ENCODE results near the gene NIPSNAP2. TPM values are rescaled to one million over a fixed set of nuclear protein-coding genes. Genes with fewer than 3 reads are reported as not detected.

Gene NIPSNAP2
- total RNA-seq (2016; rRNA removed; fragmentation: Illumina TruSeq; extraction: Trizol) (40.3 and 56.5 TPM in 2 replicates), polyA plus RNA-seq (2011; rRNA removed) (47.2 and 61.5 TPM in 2 replicates), polyA minus RNA-seq (2011; rRNA and poly(A)+ RNA removed; ENCODE audit: low replicate concordance) (19.6 and 21.9 TPM in 2 replicates), Bru-seq, nascent RNA (percentile 81 among the genes with signal in this experiment), BruChase-seq, experiment 1, labeled RNA remaining after a 6-hour chase (percentile 84 among the genes with signal in this experiment), BruChase-seq, experiment 2, labeled RNA remaining after a 2-hour chase (percentile 79 among the genes with signal in this experiment)
- 15.2 and 16.2 TPM in 2 replicates for total RNA-seq (2016; cell fraction: cytosol; rRNA removed; fragmentation: Illumina TruSeq; extraction: Trizol; ENCODE audit: low read depth)
- 40.6 and 57.0 TPM in 2 replicates for total RNA-seq (2016; cell fraction: insoluble cytoplasmic fraction; rRNA removed; fragmentation: Illumina TruSeq; extraction: Trizol)
- total RNA-seq (2016; cell fraction: membrane; rRNA removed; fragmentation: Illumina TruSeq; extraction: Trizol) = 30.0 and 33.8 TPM in 2 replicates
- 23.7 and 23.8 TPM in 2 replicates for total RNA-seq (2016; cell fraction: nucleus; rRNA removed; fragmentation: Illumina TruSeq; extraction: Trizol)
- polyA plus RNA-seq (2011; cell fraction: cytosol; rRNA removed) = 25.7 and 43.6 TPM in 2 replicates
- polyA plus RNA-seq (2011; cell fraction: nucleus; rRNA removed) = 19.8 and 23.4 TPM in 2 replicates
- polyA plus RNA-seq (2012) = 40.5 and 41.2 TPM in 2 replicates
- polyA plus RNA-seq (2016; cell fraction: cytosol; fragmentation: Illumina TruSeq; extraction: Trizol; ENCODE audit: low read depth) = 16.8 and 19.0 TPM in 2 replicates
- polyA plus RNA-seq (2016; cell fraction: insoluble cytoplasmic fraction; fragmentation: Illumina TruSeq; extraction: Trizol; ENCODE audit: low read depth) = 75.2 and 89.9 TPM in 2 replicates
- 27.3 and 27.5 TPM in 2 replicates for polyA plus RNA-seq (2016; cell fraction: membrane; fragmentation: Illumina TruSeq; extraction: Trizol; ENCODE audit: low read depth)
- polyA plus RNA-seq (2016; cell fraction: nucleus; fragmentation: Illumina TruSeq; extraction: Trizol; ENCODE audit: insufficient read depth, low read depth) = 33.3 and 36.9 TPM in 2 replicates
- 28.3 and 28.4 TPM in 2 replicates for polyA minus RNA-seq (2011; cell fraction: cytosol; rRNA and poly(A)+ RNA removed)
- 49.2 and 60.8 TPM in 2 replicates for polyA minus RNA-seq (2011; cell fraction: nucleus; rRNA and poly(A)+ RNA removed)
- long read RNA-seq, experiment 1, full-length matches to known transcripts = 115 of 131 reads
- long read RNA-seq, experiment 1, partial matches to known transcripts = 8 of 131 reads
- long read RNA-seq, experiment 1, other reads (novel, unspliced or antisense) = 8 of 131 reads
- long read RNA-seq, experiment 2, full-length matches to known transcripts = 24 of 72 reads
- long read RNA-seq, experiment 2, partial matches to known transcripts = 39 of 72 reads
- long read RNA-seq, experiment 2, other reads (novel, unspliced or antisense) = 9 of 72 reads

DNA sequence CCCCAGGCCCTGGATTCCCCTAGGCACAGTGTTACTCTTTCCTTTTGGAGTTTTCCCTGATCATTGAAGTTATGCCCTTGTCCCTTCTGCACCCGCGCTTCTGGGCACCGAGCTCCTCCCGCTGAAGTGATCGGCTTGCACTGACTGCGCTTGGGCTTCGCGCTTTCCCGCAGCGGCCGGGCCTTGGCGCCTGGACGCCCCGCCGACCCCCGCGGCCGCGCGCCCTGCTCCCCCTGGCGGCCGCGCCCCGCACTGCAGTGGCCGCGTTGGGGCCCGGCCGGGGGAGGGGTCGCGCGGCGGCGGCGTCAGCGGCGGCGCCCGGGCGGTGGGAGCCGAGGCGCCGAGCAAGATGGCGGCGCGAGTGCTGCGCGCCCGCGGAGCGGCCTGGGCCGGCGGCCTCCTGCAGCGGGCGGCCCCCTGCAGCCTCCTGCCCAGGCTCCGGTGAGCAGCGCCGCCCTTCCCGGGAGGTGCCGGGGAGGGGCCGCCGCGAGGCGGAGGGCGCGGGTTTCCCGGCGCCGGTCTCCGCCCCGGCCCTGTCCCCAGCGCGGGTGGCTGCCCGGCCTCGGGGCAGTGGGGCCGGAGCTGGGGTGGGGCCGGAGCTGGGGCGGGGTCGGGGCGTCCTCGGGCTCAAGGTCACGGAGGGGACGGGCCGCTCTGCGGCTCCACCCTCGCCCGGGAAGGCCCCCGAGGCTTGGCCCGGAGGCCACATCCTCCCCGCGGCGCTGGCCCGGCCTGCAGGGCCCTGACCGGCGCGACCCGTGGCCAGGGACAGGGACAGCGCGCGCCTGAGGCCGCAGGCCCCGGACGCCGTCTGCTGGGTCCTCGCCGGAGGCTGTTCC is at the start of gene NIPSNAP2:
Gene NIPSNAP2 (plus strand): TSS at position 325 of the 839 bp plus-strand sequence. CDS start 25 bp downstream, at position 350.
- POLR2A ChIA-PET = interaction anchor here (0.6 to 4.1 kb wide), 19 partner anchors 10 to 1206 kb away, joined by 3 to 26 read pairs (median 8); partner anchors contain the start of genes CCT6A, CHCHD2, MRPS17 and PSPH
- Histone ChIP-seq H3K9me3 (ENCODE audit: low read length) (no peaks in the 10 kb centered on the region), H3K79me2 (ENCODE audit: insufficient read depth, low read length) (peaks cover 20% of the 10 kb centered on the region), H3K27me3 (ENCODE audit: control insufficient read depth in 1 of 2, insufficient read depth in 2 of 2, low read length in 2 of 2) (no peaks in the 10 kb centered on the region; a peak in 1 of 5 replicates), H3K4me1 (ENCODE audit: insufficient read depth, low read length) (peaks cover 44% of the 10 kb centered on the region), H3K4me3 (replicated peaks in 1 of 3; ENCODE audit: insufficient read depth in 1 of 3, low read depth in 2 of 3, low read length in 3 of 3) (peak within 1 kb of the TSS; percentile 77 to 93 (median 88); a peak in 5 of 6 replicates), H3K9ac (ENCODE audit: insufficient read depth, low read depth, low read length) (peak within 1 kb of the TSS; percentile 92), H3K36me3 (replicated peaks in 1 of 2; ENCODE audit: control insufficient read depth in 1 of 2, insufficient read depth in 2 of 2, low read length in 2 of 2) (no peaks in the 10 kb centered on the region), H2AFZ (ENCODE audit: low read length) (no peak within 1 kb of the TSS), H4K20me1 (ENCODE audit: insufficient read depth, low read length) (no peaks in the 10 kb centered on the region; the same call in 1 of the 2 replicates), H3K4me2 (ENCODE audit: low read depth, low read length) (peak within 1 kb of the TSS; percentile 97), H3K27ac (ENCODE audit: extremely low read length, insufficient read depth, low read length) (peak within 1 kb of the TSS; percentile 91)
- FAIRE-seq = no peak
- 0% methylated on average over 18 of the region's 105 CpGs for WGBS (ENCODE audit: low lambda C conversion rate)
- peak; percentile 95 for ATAC-seq
- BruUV-seq (replicated peaks) = TSS peak; percentile 75
- intact Hi-C loops (cut with micrococcal nuclease; ENCODE audit: unreplicated experiment) (loop anchor here (2.0 to 5.0 kb wide), 2 partner anchors 43 to 324 kb away; no protein-coding TSS in a partner anchor), in situ Hi-C loops (cut with HindIII; ENCODE audit: extremely low pct_ligation_motif_present, low pct_unique_long_range_greater_than_20kb) (loop anchor here (25.0 kb wide), 2 partner anchors 202 to 327 kb away; no protein-coding TSS in a partner anchor)
- DNase-seq (ENCODE audit: low spot score) = peak; percentile 72
- CTCF ChIA-PET (ENCODE audit: low intra/inter-chr PET ratio, low total read pairs) = interaction anchor here (1.4 kb wide), 1 partner anchor 323 kb away, joined by 8 read pairs; no protein-coding TSS in a partner anchor
- TF ChIP-seq ZC3H13 (CRISPR knock-in tag; IDR thresholded peaks at IDR 0.05) (no peak), HNRNPUL1 (IDR thresholded peaks at IDR 0.05; ENCODE audit: low read depth, low read length) (no peak), ZNF121 (CRISPR knock-in tag; IDR thresholded peaks at IDR 0.05) (peak; percentile 85), POLR2A (IDR thresholded peaks at IDR 0.05; ENCODE audit: insufficient read depth in 1 of 2, low read depth in 2 of 2, low read length in 2 of 2) (peak; percentile 80), ZNF746 (CRISPR knock-in tag; IDR thresholded peaks at IDR 0.05) (0 out of 2 replicates have a peak, but pooled peaks have one; percentile 33), NR2F1 (CRISPR knock-in tag; IDR thresholded peaks at IDR 0.05) (no peak), HNRNPH1 (optimal IDR thresholded peaks at IDR 0.05; ENCODE audit: low read depth, low read length) (no peak), ZNF430 (CRISPR knock-in tag; IDR thresholded peaks at IDR 0.05) (peak; percentile 21), ZNF34 (CRISPR knock-in tag; IDR thresholded peaks at IDR 0.05; ENCODE audit: borderline replicate concordance) (no peak), NR2F6 (IDR thresholded peaks at IDR 0.05) (no peak), NR2F6 (CRISPR knock-in tag; IDR thresholded peaks at IDR 0.05) (peak; percentile 32; the same call in 1 of the 2 replicates), RARA (CRISPR knock-in tag; IDR thresholded peaks at IDR 0.05) (peak; percentile 61), ZNF441 (CRISPR knock-in tag; IDR thresholded peaks at IDR 0.05; ENCODE audit: borderline replicate concordance) (peak; percentile 65; the same call in 1 of the 2 replicates), ZNF749 (CRISPR knock-in tag; IDR thresholded peaks at IDR 0.05; ENCODE audit: borderline replicate concordance) (peak; percentile 57; the same call in 1 of the 2 replicates)
